K562 (cell line): Measurements from ENCODE around the gene KCND3. TPM values are rescaled to one million over a fixed set of nuclear protein-coding genes. Genes with fewer than 3 reads are reported as not detected.

Experiments used
- ATF3 ChIP-seq, 2 experiments: fragments of 450-650 bp in 1 of 2; sonication (generic) in 1 of 2; formaldehyde crosslinking in 1 of 2; IDR thresholded peaks in 1 of 2; conservative IDR thresholded peaks in 1 of 2; 2 replicates each; pipeline versions ENCODE4 v1.6.1 to v1.8.1; 2016 to 2023; ENCODE audit warnings: mild to moderate bottlenecking in 2 of 2, moderate library complexity in 2 of 2, inconsistent platforms in 1 of 2, missing genetic modification reagents in 1 of 2
- BRD9 ChIP-seq: fragments of 450-650 bp; IDR thresholded peaks from 2 replicates; pipeline ENCODE4 v1.6.1; 2018; ENCODE audit warnings: low read depth; ENCODE audit not compliant: partially characterized antibody
- ETV1 ChIP-seq: fragments of 450-650 bp; conservative IDR thresholded peaks from 2 replicates; pipeline ENCODE4 v1.6.1; 2016; ENCODE audit warnings: missing genetic modification characterization, control low read depth, low read depth, missing compliant biosample characterization
- FOXM1 ChIP-seq, 2 experiments: fragments of 450-650 bp in 1 of 2; sonication (generic) in 1 of 2; formaldehyde crosslinking in 1 of 2; IDR thresholded peaks; 2 replicates each; pipeline versions ENCODE4 v1.6.1 to v1.9.0; 2017 to 2022; ENCODE audit warnings: low read depth in 2 of 2, mild to moderate bottlenecking in 2 of 2, missing genetic modification reagents in 1 of 2, moderate library complexity in 1 of 2
- GTF2A2 ChIP-seq: IDR thresholded peaks from 2 replicates; pipeline ENCODE4 v1.6.1; 2016; ENCODE audit warnings: mild to moderate bottlenecking, missing genetic modification characterization, missing compliant biosample characterization
- HNRNPLL ChIP-seq: fragments of 200-400 bp; formaldehyde crosslinking; IDR thresholded peaks from 2 replicates; pipeline ENCODE4 v1.6.1; 2017; ENCODE audit warnings: low read length, low read depth, mild to moderate bottlenecking; ENCODE audit not compliant: poor library complexity, severe bottlenecking
- MECOM ChIP-seq: fragments of 250-450 bp; sonication (Bioruptor Pico); IDR thresholded peaks from 2 replicates; pipeline ENCODE4 v1.8.0; 2022; ENCODE audit warnings: inconsistent platforms
- MLLT1 ChIP-seq, 2 experiments: fragments of 450-650 bp; IDR thresholded peaks; 2 replicates each; pipeline ENCODE4 v1.6.1; 2016
- NR2C1 ChIP-seq, 2 experiments: fragments of 450-650 bp; IDR thresholded peaks; 2 replicates each; pipeline ENCODE4 v1.6.1; 2017; ENCODE audit warnings: mild to moderate bottlenecking in 2 of 2, antibody characterized with exemption in 1 of 2, inconsistent platforms in 1 of 2, missing compliant biosample characterization in 1 of 2, missing genetic modification characterization in 1 of 2
- NR4A1 ChIP-seq, 2 experiments: fragments of 250-450 bp in 1 of 2; fragments of 450-650 bp in 1 of 2; sonication (Bioruptor Pico) in 1 of 2; IDR thresholded peaks; 2 replicates each; pipeline versions ENCODE4 v1.4.0 to v1.6.1; 2016 to 2020; ENCODE audit warnings: mild to moderate bottlenecking in 2 of 2, missing compliant biosample characterization in 1 of 2, missing genetic modification characterization in 1 of 2, moderate library complexity in 1 of 2
- PHF20 ChIP-seq: fragments of 450-650 bp; IDR thresholded peaks from 2 replicates; pipeline ENCODE4 v1.6.1; 2018; ENCODE audit not compliant: partially characterized antibody
- RBM17 ChIP-seq: fragments of 200-400 bp; formaldehyde crosslinking; IDR thresholded peaks from 2 replicates; pipeline ENCODE4 v1.6.1; 2017; ENCODE audit warnings: low read depth, mild to moderate bottlenecking, low read length, borderline replicate concordance
- RERE ChIP-seq: sonication (generic); formaldehyde crosslinking; IDR thresholded peaks from 2 replicates; pipeline ENCODE4 v1.8.0; 2023; ENCODE audit warnings: missing genetic modification reagents, mild to moderate bottlenecking, borderline replicate concordance
- SIN3A ChIP-seq, 2 experiments: fragments of 150-350 bp in 1 of 2; IDR thresholded peaks; 2 replicates each; pipeline ENCODE4 v1.6.1; 2011 to 2016; ENCODE audit warnings: borderline replicate concordance in 2 of 2, low read depth in 2 of 2, low read length in 2 of 2, mild to moderate bottlenecking in 2 of 2, moderate library complexity in 2 of 2; ENCODE audit not compliant: control insufficient read depth in 1 of 2
- TAF9B ChIP-seq: fragments of 450-650 bp; IDR thresholded peaks from 2 replicates; pipeline ENCODE4 v1.6.1; 2018; ENCODE audit warnings: mild to moderate bottlenecking; ENCODE audit not compliant: partially characterized antibody
- TAL1 ChIP-seq: fragments of 450-650 bp; IDR thresholded peaks from 2 replicates; pipeline ENCODE4 v1.6.1; 2016; ENCODE audit warnings: mild to moderate bottlenecking
- ZBTB1 ChIP-seq: sonication (generic); formaldehyde crosslinking; IDR thresholded peaks from 2 replicates; pipeline ENCODE4 v1.8.1; 2023; ENCODE audit warnings: missing genetic modification reagents, low read depth, mild to moderate bottlenecking, borderline replicate concordance
- ZFP1 ChIP-seq: fragments of 450-650 bp; formaldehyde crosslinking; IDR thresholded peaks from 2 replicates; pipeline ENCODE4 v1.4.0; 2020; ENCODE audit warnings: mild to moderate bottlenecking, mixed read lengths
- ZNF263 ChIP-seq: sonication (generic); formaldehyde crosslinking; IDR thresholded peaks from 2 replicates; pipeline ENCODE4 v1.8.0; 2022; ENCODE audit warnings: mild to moderate bottlenecking, missing genetic modification reagents, borderline replicate concordance
- ZNF589 ChIP-seq: fragments of 200-800 bp; sonication (Bioruptor generic); IDR thresholded peaks from 2 replicates; pipeline ENCODE4 v1.6.1; 2016; ENCODE audit warnings: low read depth, missing genetic modification characterization, missing compliant biosample characterization
- polyA plus RNA-seq, 8 experiments: library from polyadenylated mRNA; depleted of rRNA in 4 of 8; stranded (reverse) in 5 of 8; unstranded in 3 of 8; fragments of >200 nt; fragmentation: Nextera tagmentation in 2 of 8; fragmentation: Illumina TruSeq in 1 of 8; extraction: Ambion mirVana in 2 of 8; extraction: Trizol in 1 of 8; gene quantifications; 2 replicates each; pipeline versions ENCODE4 v1.2.1 to v1.2.3, GENCODE V29; 2011 to 2014; ENCODE audit warnings: inconsistent platforms in 1 of 8, missing spikeins in 1 of 8
- total RNA-seq, 7 experiments: library from RNA; depleted of rRNA in 6 of 7; stranded (reverse); fragments of >200 nt in 6 of 7; fragmentation: Illumina TruSeq in 2 of 7; extraction: Trizol in 2 of 7; gene quantifications; 2 replicates each; pipeline versions ENCODE4 v1.2.1 to v1.2.3, GENCODE V29; 2011 to 2021; ENCODE audit warnings: low replicate concordance in 1 of 7

KCND3 gene
- total and polyA plus RNA-seq, 9 of the 15 experiments (the other 6 are each of a cell fraction or from before 2014, with no cell fraction given) = not detected

- TF ChIP-seq ZNF589 (CRISPR knock-in tag) = no peak
- TF ChIP-seq ATF3 (IDR thresholded peaks at IDR 0.05) = no peak
- 0 out of 2 replicates have a peak, but pooled peaks have one; percentile 1 for TF ChIP-seq ATF3 (CRISPR knock-in tag; conservative IDR thresholded peaks at IDR 0.05)
- no peak for TF ChIP-seq FOXM1 (IDR thresholded peaks at IDR 0.05; ENCODE audit: low read depth)
- TF ChIP-seq FOXM1 (CRISPR knock-in tag; IDR thresholded peaks at IDR 0.05; ENCODE audit: low read depth) = no peak
- TF ChIP-seq RERE = no peak
- TF ChIP-seq ZBTB1 (CRISPR knock-in tag) = no peak
- TF ChIP-seq SIN3A (IDR thresholded peaks at IDR 0.05; ENCODE audit: borderline replicate concordance in 2 of 2, control insufficient read depth in 1 of 2, low read depth in 2 of 2, low read length in 2 of 2) = no peak
- no peak for TF ChIP-seq PHF20
- no peak for TF ChIP-seq BRD9
- no peak for TF ChIP-seq HNRNPLL
- no peak for TF ChIP-seq NR4A1 (CRISPR knock-in tag; IDR thresholded peaks at IDR 0.05)
- TF ChIP-seq NR4A1 (tag; IDR thresholded peaks at IDR 0.05) = no peak
- no peak for TF ChIP-seq GTF2A2
- TF ChIP-seq TAF9B = no peak
- TF ChIP-seq MECOM = no peak
- no peak for TF ChIP-seq RBM17
- no peak for TF ChIP-seq NR2C1 (IDR thresholded peaks at IDR 0.05)
- no peak for TF ChIP-seq NR2C1 (tag; IDR thresholded peaks at IDR 0.05)
- TF ChIP-seq MLLT1 (IDR thresholded peaks at IDR 0.05) = no peak
- peak; percentile 60; the same call in 1 of the 2 replicates for TF ChIP-seq ETV1 (tag)
- peak; percentile 4; the same call in 1 of the 2 replicates for TF ChIP-seq TAL1
- peak; percentile 40; the same call in 1 of the 2 replicates for TF ChIP-seq ZNF263 (CRISPR knock-in tag)
- no peak for TF ChIP-seq ZFP1
These were observed 234.5 kb downstream of the KCND3 start (continued) for GRCh38 chr1:111754984-111755330.
